HG02678 (cell line): ENCODE measurements around the gene YWHAQ.
"Not testable (repeated sequence)": the region's sequence is repeated elsewhere in the genome, so short reads cannot be mapped to it uniquely, and the experiment has no call there.

Experiments used
- ATAC-seq: cut with Tn5 transposase; IDR thresholded peaks from one replicate; pipeline ENCODE4 v1.9.1; 2021; ENCODE audit warnings: mild to moderate bottlenecking, moderate library complexity; ENCODE audit not compliant: unreplicated experiment

YWHAQ gene

DNA sequence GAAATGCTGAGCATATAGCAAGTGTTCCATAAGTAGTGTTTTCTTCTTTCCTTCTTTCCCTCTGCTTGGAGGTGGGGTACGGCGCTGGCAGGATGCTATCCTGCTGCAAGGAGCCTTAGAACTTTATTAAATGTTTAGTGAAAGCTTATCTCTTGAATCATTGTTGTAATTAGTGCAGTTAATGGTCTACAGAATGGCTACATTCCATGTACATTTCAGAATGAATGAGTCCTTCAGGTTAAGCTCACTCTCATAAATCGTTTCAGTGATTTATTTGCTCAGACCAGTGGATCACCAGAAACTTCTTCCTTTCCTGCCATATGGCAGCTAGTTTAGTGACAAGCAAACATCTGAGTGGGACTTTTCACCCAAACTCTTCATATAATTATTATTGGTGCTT lies 3.3 kb upstream of the YWHAQ start:
- no peak for ATAC-seq

DNA sequence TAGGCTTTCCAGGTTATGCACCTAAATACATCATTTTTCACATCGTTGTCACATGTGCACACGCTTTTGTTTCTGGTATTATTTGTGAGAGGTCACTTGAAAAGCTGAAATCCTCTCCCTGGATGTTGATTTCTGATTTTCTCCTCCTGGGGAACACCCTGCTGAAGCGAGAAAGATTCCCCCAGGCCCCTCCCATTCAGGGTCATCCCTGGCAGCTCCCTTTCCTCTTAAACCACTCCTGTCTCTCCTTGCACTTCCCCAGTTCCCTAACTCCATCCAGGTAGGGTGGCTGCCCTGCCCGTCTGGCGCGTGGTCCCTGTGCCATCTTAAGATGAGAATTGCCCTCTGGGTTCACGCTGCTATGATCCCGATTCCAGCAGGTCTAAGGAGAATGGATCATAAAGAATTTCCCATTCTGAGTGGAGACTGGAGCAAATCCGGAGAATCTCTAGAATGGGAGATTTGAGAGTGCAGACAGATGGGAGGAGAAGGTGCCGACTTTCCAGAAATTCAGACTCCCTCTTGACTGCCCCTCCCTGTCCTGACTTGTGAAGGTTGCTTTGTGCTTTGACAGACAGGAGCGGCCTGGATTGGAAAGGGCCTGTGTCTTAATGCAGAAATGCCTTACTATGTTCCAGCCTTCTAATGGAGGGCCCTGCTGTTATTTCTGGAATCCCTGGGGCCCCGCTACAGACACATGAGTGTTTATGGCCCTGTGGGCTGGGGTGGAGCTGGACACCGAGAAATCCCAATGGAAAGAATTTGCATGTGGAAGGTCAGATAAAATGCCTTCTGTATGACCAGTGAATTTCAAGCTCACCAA lies 1.3 kb upstream of the YWHAQ start:
- no peak for ATAC-seq

DNA sequence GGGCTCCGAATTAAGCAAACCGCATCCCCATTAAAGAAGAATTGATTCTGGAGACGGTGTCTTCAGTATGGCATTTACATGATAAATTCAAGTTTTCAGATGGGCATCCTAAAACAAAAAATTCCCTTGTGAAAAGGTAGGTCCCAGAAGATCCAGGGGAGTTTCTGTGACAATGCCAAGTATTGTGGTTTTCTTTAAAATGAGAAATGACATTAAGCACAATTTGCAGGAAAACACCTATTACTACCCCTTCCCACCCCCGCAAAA lies 689 bp upstream of the YWHAQ start:
- ATAC-seq = no peak

DNA sequence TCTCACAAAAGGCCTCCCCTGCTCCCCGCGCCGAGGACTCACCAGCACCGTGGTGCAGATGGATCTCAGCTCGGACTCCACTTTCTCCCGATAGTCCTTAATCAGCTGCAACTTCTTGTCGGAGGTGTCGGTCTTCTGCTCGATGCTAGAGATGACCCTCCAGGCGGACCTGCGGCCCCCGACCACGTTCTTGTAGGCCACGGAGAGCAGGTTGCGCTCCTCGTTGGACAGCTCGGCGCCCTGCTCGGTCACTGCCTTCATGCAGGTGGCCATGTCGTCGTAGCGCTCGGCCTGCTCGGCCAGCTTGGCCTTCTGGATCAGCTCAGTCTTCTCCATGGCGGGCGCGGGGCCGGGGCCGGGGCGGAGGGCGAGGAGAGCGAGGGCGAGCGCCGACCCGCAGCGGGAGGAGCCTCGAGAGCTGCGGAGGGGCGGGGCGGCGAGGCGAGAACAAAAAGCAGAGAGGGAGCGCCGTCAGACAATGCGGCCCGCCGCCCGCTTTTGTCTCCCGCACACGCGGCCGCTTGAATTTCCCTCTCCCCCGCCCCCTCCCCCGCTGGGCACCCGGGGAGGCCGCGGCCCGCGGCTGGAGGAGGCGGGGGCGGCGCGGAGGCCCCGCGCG lies 571 bp downstream of the YWHAQ start:
- peak; percentile 45 for ATAC-seq

DNA sequence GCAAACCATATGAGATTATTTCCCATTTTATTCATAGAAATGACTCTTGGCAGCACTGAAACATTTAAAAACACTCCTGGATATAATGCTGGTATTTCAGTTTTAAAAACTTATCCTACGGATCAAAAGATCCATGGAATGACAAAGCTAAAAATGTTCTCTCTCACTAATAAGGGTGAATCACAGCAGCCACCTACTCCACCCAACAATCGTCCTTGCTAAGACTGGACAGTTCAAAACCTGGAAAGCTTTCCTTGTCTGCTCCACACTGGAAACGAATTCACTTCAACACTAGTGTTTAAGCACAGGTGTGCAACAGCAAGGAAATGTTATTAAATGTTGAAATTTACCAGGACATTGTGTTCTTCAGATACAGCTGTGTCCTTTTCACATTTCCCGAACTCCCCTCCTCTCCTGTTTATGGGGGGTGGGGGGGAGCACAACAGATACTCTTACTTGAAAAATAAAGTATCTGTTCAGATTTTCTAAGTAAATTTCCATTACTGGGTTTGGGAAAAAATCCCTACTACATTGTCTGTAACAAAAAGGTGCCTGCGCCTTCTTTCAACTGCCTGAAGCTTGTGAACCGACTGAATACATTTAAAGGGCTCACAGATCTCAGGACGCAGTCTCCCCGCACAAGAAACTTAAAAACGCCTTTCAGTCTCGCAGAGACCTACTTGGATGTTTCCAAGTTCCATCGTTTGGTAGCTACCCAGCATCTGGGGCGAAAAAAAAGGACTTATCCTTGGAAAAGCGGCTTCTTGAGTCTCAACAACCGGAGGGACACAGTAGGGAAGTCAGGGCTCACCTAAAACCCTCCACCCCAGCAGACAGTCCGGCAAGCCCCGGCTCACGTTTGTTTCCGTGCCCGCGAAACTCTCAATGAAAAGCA lies 1.3 kb downstream of the YWHAQ start:
- ATAC-seq = no peak

DNA sequence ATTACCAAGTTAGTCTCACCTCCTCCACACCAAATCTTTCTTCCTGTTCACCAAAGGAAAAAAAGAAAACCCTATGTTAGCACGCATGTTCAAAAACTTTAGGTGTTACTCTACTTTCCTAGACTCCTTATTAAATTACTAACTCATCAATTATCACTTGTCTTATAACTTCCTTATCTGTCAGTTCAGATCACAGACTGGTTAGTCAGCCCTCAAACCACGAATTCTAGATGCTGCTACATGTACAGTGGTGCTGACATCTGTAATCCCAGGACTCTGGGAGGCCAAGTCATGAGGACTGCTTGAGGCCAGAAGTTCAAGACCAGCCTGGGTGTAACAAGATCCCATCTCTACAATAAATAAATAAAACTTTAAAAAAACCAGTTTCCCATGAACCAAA lies 3.5 kb downstream of the YWHAQ start:
- ATAC-seq = no peak

DNA sequence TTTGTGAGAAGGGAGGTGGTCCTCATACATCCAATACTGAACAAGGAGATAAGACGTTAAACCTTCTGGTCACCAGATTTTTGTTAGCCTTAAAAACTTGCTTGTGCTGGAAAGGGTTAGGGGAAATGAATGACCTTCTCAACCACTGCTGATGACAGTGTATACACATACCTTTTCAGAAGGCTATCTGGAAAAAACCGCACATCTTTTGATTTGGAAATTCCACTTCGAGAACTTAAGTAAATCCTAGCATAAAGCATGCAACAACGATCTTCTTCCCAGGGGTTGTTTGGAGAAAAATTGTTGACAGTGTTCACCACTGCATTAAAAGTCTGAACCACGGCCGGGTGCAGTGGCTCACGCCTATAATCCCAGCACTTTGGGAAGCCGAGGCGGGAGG lies 7.6 kb downstream of the YWHAQ start:
- no peak for ATAC-seq

DNA sequence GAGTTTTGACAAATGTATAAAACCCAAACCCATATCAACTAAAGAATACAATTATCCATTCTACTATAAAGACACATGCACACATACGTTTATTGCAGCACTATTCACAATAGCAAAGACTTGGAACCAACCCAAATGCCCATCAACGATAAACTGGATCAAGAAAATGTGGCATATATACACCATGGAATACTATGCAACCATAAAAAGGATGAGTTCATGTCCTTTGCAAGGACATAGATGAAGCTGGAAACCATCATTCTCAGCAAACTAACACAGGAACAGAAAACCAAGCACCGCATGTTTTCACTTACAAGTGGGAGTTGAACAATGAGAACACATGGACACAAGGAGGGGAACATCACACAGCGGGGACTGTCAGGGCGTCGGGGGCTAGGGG lies 9.1 kb downstream of the YWHAQ start:
- not testable (repeated sequence) for ATAC-seq

DNA sequence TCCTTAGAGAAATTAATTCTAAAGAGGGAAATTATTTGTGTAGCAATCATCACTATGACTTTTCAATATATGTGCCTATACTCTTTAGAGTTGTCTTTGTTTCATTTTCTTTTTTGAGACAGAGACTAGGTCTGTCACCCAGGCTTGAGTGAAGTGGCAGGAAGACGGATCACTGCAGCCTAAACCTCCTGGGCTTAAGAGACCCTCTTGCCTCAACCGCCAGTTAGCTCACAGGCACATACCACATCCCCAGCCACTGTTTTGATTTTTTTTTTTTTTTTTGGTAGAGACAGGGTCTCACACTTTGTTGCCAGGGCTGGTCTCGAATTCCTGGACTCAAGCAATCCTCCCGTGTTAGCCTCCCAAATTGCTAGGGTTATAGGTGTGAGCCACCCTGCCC lies 12.4 kb downstream of the YWHAQ start:
- ATAC-seq = peak; percentile 65

DNA sequence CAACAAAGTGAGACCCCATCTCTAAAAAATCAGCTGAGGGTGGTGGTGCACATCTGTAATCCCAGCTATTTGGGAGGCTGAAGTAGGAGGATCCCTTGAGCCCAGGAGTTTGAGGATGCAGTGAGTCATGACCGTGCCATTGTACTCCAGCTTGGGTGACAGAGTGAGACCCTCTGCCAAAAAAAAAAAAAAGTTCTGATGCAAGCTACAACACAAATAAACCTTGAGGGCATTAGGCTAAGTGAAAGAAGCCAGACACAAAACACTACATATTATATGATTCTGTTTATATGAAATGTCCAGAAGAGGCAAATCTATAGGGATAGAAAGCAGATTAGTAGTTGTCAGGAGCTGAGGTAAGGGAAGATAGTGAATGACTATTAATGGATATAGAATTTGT lies 13.0 kb downstream of the YWHAQ start:
- ATAC-seq = no peak

DNA sequence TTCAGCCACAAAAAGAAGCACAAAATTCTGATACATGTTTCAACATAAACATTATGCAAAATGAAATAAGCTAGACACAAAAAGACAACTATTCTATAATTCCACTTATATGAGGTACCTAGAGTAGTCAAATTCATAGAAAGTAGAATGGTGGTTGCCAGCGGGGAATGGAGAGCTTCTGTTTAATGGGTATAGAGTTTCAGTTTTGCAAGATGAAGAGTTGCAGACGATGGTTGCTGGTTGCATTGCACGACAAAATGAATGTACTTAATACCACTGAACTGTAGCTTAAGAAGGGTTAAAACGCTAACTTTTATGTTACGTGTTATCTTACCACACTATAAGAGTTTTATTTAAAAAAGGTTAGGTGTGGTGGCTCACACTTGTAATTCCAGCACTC lies 13.5 kb downstream of the YWHAQ start:
- no peak for ATAC-seq

DNA sequence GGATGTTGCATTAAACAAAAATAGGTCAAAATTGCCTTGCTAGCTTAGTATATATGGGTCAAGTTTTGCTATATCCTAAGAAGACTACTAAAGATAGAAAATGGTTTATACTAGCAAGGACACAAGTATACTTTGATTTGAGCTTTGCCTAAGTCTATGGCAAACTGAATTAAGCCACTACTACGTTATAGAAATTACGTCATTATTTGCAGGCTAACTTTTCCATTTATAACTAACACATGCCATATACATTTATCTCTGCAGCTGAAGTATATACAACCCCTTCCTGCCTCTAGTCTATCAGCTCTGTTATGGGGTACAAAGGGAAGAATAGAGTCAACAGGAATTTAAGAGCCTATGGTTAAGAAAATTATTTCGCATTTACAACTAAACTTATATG lies 16.2 kb downstream of the YWHAQ start:
- no peak for ATAC-seq

DNA sequence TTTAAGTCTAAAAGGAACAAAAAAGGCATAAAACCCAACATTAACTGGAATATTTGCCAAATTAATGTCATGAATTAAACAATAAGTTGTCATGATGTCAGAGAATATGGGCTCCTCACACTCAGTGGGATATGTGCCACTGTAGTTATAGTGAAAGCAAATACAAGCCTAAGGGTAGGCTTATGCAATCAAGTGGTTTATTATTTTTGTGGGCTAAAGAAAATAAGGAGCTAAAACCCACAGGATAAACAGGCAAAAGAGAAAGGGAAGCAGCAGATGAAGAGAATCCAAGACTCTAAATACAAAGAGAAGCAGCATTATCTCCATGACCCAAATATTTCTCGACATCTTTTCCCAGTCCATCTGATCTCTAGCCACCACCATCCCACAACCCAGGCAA lies 17.5 kb downstream of the YWHAQ start:
- ATAC-seq = no peak

DNA sequence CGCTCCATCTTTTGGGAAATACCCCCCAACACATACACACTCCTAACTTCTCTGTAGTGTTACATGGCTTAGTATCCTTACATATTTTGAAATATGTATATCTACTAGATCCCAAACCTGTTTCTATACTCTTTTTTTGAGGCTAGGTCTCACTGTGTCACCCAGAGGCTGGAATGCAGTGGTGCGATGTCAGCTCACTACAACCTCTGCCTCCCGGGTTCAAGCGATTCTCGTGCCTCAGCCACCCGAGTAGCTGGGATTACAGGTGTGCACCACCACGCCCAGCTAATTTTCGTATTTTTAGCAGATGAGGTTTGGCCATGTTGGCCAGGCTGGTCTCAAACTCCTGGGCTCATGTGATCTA lies 19.3 kb downstream of the YWHAQ start:
- not testable (repeated sequence) for ATAC-seq

DNA sequence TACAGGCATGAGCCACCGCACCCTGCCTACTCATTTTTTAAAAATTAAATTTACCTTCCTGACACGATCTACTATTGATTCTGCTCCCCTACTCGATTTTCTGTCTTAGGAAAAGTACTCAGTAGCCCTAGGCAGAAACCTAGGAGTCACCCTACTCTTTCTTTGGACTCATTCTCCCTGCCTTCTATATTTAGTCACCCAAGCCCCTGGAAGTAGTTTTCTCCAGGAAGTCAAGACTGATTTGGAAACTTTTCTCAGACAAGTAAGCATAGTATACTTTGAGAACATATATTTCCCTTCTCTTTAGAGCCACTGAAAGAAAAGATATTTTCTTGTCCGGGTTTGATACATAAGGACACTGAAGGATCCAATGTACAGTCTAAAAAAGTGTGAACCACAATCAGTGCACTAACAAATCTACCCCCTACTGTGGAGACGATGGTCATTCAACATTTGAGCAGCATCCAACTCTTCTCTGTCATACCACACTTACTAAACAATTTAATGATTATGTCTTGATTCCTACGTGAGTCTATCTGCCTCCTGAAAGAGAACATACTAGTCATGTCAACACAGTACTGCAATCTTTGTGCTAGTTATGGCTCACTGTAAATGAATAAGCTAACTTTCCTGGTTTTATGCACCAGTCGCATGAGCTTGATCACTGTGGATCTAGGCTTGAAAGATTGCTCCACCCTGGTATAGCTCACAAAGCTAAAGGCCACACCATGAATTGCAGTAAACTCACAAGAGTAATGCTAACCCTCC lies 19.8 kb downstream of the YWHAQ start:
- ATAC-seq = no peak

DNA sequence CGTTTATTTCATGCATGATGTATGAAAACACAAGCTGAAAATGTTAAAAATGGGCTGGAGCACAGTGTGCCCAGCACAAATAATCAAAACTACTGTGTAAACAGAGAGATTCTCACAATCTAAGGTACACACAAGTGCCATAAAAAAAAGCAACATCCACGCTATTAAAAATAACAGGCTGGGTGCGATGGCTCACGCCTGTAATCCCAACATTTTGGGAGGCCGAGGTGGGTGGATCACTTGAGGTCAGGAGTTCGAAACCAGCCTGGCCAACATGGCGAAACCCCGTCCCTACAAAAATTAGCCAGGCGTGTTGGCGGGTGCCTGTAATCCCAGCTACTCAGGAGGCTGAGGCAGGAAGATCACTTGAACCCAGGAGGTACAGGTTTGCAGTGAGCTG lies 22.3 kb downstream of the YWHAQ start:
- ATAC-seq = not testable (repeated sequence)

DNA sequence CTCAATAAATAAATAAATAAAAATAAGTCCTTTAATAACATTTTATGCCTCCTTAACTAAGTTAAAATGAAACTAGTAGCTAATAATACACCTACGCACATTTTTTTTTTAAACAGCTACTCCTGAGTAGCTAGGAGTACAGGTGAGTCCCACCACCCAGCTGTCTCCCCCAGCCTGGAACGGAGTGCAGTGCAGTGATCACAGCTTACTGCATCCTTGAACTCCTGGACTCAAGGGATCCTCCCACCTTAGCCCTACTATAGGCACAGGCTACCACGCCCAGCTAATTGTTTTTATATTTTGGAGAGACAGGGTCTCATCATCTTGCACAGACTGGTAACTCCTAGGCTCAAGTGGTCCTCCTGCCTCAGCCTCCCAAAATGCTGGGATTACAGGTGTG lies 28.4 kb downstream of the YWHAQ start:
- ATAC-seq = no peak

DNA sequence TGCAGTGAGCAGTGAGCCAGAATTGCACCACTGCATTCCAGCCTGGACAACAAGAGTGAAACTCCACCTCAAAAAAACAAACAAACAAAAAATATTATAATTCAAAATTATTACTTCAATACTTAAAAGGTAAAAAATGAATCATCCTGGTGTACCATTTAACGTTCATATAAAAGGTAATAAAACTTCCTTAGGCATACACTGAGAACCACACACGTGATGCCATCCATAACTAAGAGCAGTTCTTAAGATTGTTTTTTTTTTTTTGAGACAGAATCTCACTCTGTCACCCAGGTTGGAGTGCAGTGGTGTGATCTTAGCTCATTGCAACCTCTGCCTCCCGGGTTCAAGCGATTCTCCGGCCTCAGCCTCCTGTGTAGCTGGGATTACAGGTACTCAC lies 29.4 kb downstream of the YWHAQ start:
- ATAC-seq = no peak

DNA sequence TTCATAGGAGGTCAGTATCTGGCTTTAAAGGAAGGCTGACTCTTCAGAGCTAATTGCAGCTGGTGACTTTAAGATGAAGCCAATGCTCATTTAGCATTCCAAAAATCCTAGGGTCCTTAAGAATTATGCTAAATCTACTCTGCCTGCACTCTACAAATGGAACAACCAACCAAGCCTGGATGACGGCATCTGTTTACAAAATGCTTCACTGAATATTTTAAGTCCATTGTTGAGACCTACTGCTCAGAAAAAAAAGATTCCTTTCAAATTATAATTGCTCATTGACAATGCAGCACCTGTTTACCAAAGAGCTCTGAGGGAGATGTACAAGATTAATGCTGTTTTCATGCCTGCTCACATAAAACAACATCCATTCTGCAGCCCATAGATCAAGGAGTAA lies 31.4 kb downstream of the YWHAQ start:
- no peak for ATAC-seq

DNA sequence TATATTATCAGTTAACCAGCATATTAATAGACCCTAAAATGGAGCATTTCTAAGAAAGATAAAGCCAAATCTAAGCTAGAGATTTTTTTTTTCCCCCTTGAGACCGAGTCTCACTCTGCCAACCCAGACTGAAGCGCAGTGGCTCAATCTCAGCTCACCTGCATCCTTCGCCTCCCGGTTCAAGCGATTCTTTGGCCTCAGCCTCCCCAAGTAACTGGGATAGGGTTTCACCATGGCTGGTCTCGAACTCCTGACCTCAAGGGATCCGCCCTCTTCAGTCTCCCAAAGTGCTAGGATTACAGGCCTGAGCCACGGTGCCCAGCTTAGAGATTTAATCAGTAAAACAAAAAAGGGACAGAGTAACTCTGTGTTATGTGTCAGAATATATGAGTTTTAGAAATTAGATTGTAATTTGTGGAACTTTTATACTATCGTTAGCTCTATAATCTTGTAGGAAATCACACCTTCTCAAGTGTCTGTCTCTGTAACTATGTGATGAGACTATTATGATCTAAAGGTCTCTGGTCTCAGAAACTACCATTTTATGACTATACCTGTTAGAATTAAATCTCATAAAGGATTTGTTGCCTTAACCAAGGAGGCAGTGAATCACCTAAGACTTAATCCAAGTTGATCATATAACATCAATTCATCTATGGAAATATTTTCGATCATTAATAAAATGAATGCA lies 34.0 kb downstream of the YWHAQ start:
- ATAC-seq = no peak

DNA sequence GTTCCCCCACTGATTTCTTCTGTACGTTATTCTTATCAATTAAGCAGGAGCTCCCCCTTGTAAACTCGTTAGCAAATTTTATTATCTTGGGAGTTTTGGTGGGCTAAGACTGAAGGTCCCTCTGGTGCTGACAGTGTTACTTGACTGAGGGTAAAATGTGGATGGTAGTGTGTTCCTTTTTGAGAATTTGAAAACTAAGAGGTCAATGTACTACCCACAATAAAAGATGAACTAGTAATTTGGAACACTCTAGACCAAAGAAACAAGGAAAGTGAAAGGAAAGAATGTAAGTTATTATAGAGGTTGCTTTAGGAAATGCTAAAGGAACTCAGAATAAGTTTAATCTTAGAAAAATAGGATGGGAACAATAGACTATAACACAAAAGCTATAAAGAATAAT lies 35.1 kb downstream of the YWHAQ start:
- ATAC-seq = no peak
